ENCODE measurements around the gene XBP1.

The XBP1 gene

GRCh38 chr22:28750471-28750881 lies 49.9 kb downstream of the XBP1 start:
- Mint-ChIP-seq H3K4me3 (no peak overlapping the region), H3K4me1 (peaks cover 10% of the 10 kb centered on the region), H3K27ac (no peak overlapping the region), H3K9me3 (no peaks in the 10 kb centered on the region), H3K36me3 (peaks cover 67% of the 10 kb centered on the region)
- DNase-seq (ENCODE audit: low spot score in 2 of 2) (no peak), ATAC-seq (no peak)
